Lung microvascular endothelial cell (primary cell): ENCODE data around the gene ZNF595. TPM values are rescaled to one million over a fixed set of nuclear protein-coding genes. Genes with fewer than 3 reads are reported as not detected.

Source experiments
- total RNA-seq: library from RNA; depleted of rRNA; stranded (reverse); fragments of >200 nt; gene quantifications from 2 replicates; pipeline ENCODE4 v1.2.1, GENCODE V29; 2014

Gene ZNF595
- total RNA-seq, 1 donor from 2014 or later = 10.7 TPM

Other genes with a start within 250 kb of the ZNF595 start
- 2.2 and 5.4 TPM in 2 replicates for gene ZNF718, start 71.2 kb downstream of the ZNF595 start, total RNA-seq